Right lung (tissue), 5 donors: Measurements from ENCODE around the gene SMAGP. TPM values are rescaled to one million over a fixed set of nuclear protein-coding genes. Genes with fewer than 3 reads are reported as not detected.
"Not testable (repeated sequence)": the region's sequence is repeated elsewhere in the genome, so short reads cannot be mapped to it uniquely, and the experiment has no call there.

Experiments used
- DNase-seq, 2 donors: peaks; one replicate each; pipeline ENCODE4 v3.0.0-alpha.2; 2013
- polyA plus RNA-seq, 5 donors: library from polyadenylated mRNA; unstranded; fragments of 120-200 nt; gene quantifications; one replicate each; pipeline versions ENCODE4 v1.2.1 to v1.2.3, GENCODE V29; 2013; ENCODE audit warnings: inconsistent platforms in 1 of 5, low replicate concordance in 1 of 5; ENCODE audit not compliant: insufficient read length in 5 of 5, insufficient read depth in 1 of 5

SMAGP gene
- polyA plus RNA-seq, 5 donors = 20.0 to 25.4 (median 20.8) TPM

GRCh38 chr12:51269174-51270066 lies 795 bp downstream of the SMAGP start:
- peak; percentile 32 to 33 for DNase-seq

DNA sequence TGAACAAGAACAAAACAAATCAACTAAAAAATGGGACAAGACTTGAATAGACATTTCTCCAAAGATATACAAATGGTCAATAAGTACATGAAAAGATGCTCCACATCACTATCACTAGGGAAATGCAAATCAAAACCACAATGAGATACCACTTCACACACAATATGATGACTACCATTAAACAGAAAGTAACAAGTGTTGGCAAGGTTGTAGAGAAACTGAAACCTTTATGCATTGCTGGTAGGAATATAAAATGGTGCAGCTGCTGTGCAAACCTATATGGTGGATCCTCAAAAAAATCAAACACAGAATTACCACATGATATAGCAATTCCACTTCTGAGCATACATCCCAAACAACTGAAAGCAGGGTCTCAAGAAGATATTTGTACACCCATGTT lies 5.2 kb downstream of the SMAGP start:
- no peak for DNase-seq

GRCh38 chr12:51264297-51264696 lies 5.9 kb downstream of the SMAGP start:
- no peak for DNase-seq

DNA sequence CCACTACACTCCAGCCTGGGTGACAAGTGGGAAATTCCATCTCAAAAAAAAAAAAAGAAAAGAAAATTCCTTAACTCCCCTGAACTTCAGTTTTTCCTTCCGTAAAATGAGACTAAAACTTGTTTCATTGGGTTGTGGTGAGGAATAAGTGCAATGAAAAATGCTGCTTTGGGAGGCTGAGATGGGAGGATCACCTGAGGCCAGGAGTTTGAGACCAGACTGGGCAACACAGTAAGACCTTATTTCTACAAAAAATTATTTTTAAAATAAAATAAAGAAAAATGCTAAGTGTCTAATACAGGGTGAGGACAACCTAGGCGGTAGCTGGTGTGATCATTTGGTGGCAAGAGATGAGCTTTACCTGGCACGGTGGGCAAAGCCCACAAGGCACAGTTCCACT lies 6.9 kb downstream of the SMAGP start:
- no peak for DNase-seq

DNA sequence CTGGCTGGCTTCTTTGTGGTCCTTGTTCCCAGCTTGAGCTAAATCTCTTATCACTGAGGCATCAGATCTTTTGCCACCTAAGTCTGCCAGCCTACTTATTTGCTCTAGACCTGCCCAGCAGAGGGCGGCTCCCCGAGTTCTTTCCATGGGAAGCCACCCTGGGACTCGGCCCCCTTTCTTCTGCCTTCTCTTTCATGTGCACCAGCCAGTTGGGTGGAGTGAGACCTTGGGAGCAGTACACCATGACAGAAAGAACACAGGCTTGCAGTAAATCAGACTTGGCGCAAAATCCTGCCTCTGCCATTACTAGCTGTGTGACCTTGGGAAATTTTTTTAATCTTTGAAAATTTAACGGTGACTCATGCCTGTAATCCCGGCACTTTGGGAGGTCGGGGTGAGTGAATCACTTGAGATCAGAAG lies 7.4 kb downstream of the SMAGP start:
- no peak for DNase-seq

GRCh38 chr12:51259600-51259999 lies 10.6 kb downstream of the SMAGP start:
- not testable (repeated sequence) for DNase-seq

GRCh38 chr12:51254536-51254935 lies 15.7 kb downstream of the SMAGP start:
- DNase-seq = no peak

- no peak for DNase-seq
These were observed 16.9 kb downstream of the SMAGP start for GRCh38 chr12:51253276-51253675.

DNA sequence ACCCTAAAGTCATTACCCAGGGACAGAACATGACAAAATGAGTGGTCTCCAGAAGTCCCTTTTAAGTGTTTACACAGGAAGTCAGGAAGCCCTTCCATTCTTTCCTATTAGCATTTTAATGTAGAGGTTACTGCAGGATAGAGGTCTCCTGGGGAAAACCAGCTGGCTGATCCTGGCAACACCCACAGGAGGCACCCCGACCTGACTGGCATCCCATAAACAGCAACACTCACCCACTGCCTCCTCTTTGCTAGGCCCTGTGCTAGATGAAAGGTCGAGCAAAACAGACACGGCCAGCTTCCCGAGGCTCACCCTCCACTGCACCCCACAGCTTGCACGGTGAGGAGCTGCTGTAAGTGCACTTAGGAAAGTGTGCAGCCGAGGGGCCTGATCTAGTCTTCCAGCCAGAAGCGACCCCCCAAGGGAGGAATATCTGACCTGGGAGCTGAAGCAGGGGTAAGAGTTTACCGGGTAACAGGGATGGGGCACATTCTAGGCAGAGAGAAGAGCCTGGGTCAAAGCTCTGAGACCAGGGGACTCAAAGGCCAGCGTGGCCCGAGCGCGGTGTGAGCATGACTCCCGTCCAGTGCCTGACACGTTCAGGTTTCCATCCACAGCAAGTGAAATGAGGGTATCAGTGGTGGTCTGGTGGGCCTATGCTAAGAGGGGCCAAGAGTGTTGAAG lies 22.6 kb downstream of the SMAGP start:
- DNase-seq = no peak

- DNase-seq = no peak
These were observed 23.9 kb downstream of the SMAGP start for GRCh38 chr12:51246254-51246853.

DNA sequence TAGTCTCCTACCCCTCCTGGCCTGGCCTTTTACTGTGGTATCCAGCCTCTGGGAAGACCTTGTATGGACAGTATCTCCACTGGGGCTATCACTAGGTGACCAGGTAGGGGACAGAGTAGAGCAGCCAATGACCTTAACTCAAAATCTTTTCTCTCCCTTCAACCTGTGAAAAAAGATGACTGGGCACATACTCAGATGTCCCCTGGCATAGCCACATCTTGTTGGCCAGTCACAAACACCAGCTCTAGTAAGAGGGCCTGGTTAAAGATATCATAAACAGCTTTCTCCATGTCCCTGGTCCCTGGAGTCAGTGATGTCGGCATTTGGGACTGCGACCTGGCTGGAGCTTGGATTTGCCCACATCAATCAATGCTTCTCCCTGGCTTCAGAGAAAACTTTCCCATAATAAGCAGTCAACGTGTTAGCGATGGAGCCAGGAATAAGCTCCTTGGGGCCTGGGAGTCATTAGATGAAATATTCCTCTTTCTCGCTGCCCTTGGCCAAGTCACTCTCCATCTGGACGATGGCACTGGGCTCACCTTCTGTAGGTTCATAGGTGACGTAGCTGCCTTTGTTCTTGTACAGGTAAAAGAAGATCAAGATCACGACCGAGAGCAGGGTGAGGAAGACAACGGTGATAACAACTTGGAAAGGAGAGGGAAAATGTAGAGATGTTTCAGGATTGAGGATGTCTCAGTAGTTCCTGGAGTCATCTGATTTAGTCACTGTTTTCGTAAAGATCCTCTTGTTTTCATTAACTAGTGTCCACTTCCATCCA lies 24.6 kb downstream of the SMAGP start:
- DNase-seq = no peak

DNA sequence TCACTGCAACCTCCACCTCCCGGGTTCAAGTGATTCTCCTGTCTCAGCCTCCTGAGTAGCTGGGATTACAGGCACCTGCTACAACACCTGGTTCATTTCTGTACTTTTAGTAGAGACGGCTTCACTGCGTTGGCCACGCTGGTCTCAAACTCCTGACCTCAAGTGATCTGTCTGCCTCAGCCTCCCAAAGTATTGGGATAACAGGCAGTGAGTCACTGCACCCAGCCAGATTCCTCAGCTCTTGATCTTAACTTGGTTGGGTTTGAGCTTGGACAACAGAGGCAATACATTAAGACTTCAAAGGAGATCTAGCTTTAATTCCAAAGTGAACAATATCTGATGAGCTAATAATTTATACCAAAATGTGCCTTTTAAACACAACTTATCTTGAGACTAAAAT lies 25.9 kb downstream of the SMAGP start:
- no peak for DNase-seq

- no peak for DNase-seq
These were observed 27.3 kb downstream of the SMAGP start for GRCh38 chr12:51242876-51243275.

DNA sequence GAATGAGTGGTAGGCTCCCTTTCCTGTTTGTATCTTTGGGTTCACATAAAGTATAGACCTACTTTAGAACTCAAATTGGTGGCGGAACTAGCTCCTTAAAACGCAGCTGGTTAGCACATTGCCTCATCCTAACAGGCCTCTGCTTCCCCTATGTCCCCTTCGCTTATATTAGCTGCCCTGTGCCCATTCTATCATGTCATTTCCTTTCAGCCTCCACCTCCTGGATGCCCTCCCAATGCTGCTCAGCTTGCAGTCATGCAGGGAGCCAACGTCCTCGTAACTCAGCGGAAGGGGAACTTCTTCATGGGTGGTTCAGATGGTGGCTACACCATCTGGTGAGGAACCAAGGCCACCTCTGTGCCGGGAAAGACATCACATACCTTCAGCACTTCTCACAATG lies 28.1 kb downstream of the SMAGP start:
- no peak for DNase-seq

- DNase-seq = no peak
These were observed 29.2 kb downstream of the SMAGP start for GRCh38 chr12:51240971-51241370.

- peak; percentile 95 to 96 for DNase-seq
These were observed 31.5 kb downstream of the SMAGP start, which contains the start of gene DAZAP2 for GRCh38 chr12:51238510-51239334. Gene DAZAP2, plus strand, starts transcription at chr12:51238826. Its CDS starts 82 bp downstream, at chr12:51238908.

GRCh38 chr12:51238037-51238509 lies 32.1 kb downstream of the SMAGP start:
- no peak for DNase-seq

DNA sequence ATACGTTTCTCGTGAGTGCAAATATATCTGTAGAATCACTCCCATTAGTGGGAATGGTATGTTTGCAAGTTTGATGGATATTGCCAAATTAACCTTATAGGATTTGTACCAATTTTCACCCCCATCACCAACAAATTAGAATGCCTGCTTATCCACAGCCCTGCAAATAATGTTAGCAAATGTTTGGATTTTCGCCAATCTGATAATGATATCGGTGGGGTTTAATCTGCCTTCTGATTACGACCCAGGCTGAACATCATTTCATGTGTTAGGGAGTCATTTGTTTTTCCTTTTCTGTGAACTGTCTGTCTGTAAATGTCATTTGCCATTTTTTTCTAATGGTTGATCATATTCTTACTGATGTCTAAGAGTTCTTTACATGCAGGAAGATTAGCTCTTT lies 35.7 kb downstream of the SMAGP start:
- no peak for DNase-seq

- no peak for DNase-seq
These were observed 37.6 kb downstream of the SMAGP start for GRCh38 chr12:51232642-51233041.

DNA sequence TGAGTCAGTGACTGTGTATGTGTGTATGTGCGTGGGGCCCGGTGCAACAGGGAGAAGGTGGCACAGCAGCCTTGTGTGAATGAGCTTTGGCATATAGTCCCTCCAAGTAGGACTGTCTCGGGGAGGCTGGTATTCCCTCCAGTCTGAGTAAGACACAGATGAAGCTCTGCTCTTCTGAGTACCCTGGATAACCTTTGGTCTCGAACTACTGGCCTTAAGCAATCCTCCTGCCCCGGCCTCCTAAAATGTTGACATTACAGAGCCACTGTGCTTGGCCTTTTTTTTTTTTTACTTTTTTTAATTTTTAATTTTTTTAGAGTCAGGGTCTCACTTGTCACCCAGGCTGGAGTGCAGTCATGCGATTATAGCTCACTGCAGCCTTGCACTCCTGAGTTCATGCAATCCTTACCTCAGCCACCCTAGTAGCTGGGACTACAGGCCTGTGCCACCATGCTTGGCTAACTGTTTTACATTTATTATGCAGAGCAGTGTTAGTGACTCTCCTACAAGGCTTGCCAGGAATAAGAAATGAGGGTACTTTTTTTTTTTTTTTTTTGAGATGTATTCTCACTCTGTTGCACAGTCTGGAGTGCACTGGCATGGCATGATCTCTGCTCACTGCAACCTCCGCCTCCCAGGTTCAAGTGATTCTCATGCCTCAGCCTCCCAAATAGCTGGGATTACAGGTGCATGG lies 41.0 kb downstream of the SMAGP start:
- DNase-seq = no peak
